Peyer's patch (tissue), 4 donors: Measurements from ENCODE around the gene HDAC9.

ENCODE experiments used
- POLR2A ChIP-seq, 2 donors: fragments of 450-650 bp; IDR thresholded peaks; one replicate each; pipeline ENCODE4 v1.5.1; 2017; ENCODE audit warnings: antibody characterized with exemption in 2 of 2, mild to moderate bottlenecking in 2 of 2, moderate library complexity in 2 of 2
- TF ChIP-seq, protein P1 (sequence below), 6 experiments: fragments of 450-650 bp in 4 of 6; fragments of 200-600 bp in 2 of 6; sonication (generic) in 1 of 6; IDR thresholded peaks; one replicate each; pipeline ENCODE4 v1.5.1; 2017 to 2019; ENCODE audit warnings: antibody characterized with exemption in 6 of 6, mild to moderate bottlenecking in 3 of 6, moderate library complexity in 1 of 6

GRCh38 chr7:18873734-18874336, 378.3 kb downstream of the HDAC9 start:
- no peak for TF ChIP-seq POLR2A (IDR thresholded peaks at IDR 0.05)
- TF ChIP-seq, protein P1, sequence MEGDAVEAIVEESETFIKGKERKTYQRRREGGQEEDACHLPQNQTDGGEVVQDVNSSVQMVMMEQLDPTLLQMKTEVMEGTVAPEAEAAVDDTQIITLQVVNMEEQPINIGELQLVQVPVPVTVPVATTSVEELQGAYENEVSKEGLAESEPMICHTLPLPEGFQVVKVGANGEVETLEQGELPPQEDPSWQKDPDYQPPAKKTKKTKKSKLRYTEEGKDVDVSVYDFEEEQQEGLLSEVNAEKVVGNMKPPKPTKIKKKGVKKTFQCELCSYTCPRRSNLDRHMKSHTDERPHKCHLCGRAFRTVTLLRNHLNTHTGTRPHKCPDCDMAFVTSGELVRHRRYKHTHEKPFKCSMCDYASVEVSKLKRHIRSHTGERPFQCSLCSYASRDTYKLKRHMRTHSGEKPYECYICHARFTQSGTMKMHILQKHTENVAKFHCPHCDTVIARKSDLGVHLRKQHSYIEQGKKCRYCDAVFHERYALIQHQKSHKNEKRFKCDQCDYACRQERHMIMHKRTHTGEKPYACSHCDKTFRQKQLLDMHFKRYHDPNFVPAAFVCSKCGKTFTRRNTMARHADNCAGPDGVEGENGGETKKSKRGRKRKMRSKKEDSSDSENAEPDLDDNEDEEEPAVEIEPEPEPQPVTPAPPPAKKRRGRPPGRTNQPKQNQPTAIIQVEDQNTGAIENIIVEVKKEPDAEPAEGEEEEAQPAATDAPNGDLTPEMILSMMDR (IDR thresholded peaks at IDR 0.05), result no peak
